GM12878 (cell line): ENCODE results near the gene SLC9A7.

Experiments
- CBFB ChIP-seq: IDR thresholded peaks from 2 replicates; pipeline ENCODE4 v1.6.1; 2016; ENCODE audit warnings: antibody characterized with exemption, low read depth
- ETV6 ChIP-seq, 2 experiments: fragments of 450-650 bp in 1 of 2; IDR thresholded peaks in 1 of 2; conservative IDR thresholded peaks in 1 of 2; 2 replicates each; pipeline ENCODE4 v1.6.1; 2014; ENCODE audit warnings: antibody characterized with exemption in 1 of 2, borderline replicate concordance in 1 of 2, low read depth in 1 of 2, mild to moderate bottlenecking in 1 of 2, moderate library complexity in 1 of 2
- EZH2 ChIP-seq: IDR thresholded peaks from 2 replicates; pipeline ENCODE4 v1.6.1; 2012; ENCODE audit warnings: low read depth, mild to moderate bottlenecking, control low read depth, inconsistent platforms, low read length, borderline replicate concordance; ENCODE audit not compliant: control insufficient read depth
- HDAC2 ChIP-seq: fragments of 200-600 bp; sonication (generic); IDR thresholded peaks from 2 replicates; pipeline ENCODE4 v1.6.1; 2017
- JUNB ChIP-seq: IDR thresholded peaks from 2 replicates; pipeline ENCODE4 v1.6.1; 2016; ENCODE audit warnings: antibody characterized with exemption, mild to moderate bottlenecking
- POLR2A ChIP-seq: IDR thresholded peaks from 2 replicates; pipeline ENCODE4 v1.6.1; 2011; ENCODE audit warnings: low read depth, mild to moderate bottlenecking, low read length
- TCF3 ChIP-seq: IDR thresholded peaks from 2 replicates; pipeline ENCODE4 v1.6.1; 2012; ENCODE audit warnings: low read depth, mild to moderate bottlenecking, low read length, borderline replicate concordance; ENCODE audit not compliant: insufficient read depth
- TF ChIP-seq, protein P1 (sequence below): IDR thresholded peaks from 2 replicates; pipeline ENCODE4 v1.6.1; 2011; ENCODE audit warnings: low read depth, mild to moderate bottlenecking, low read length, moderate library complexity, borderline replicate concordance; ENCODE audit errors: extremely low read depth
- TF ChIP-seq, protein P2 (sequence below): fragments of 450-650 bp; IDR thresholded peaks from 2 replicates; pipeline ENCODE4 v1.6.1; 2018; ENCODE audit warnings: mild to moderate bottlenecking, low read depth, moderate library complexity; ENCODE audit not compliant: partially characterized antibody
- TF ChIP-seq, protein P3 (sequence below), 3 experiments: IDR thresholded peaks in 2 of 3; conservative IDR thresholded peaks in 1 of 3; 2 replicates each; pipeline ENCODE4 v1.5.1; 2011; ENCODE audit warnings: low read depth in 3 of 3, low read length in 3 of 3, mild to moderate bottlenecking in 3 of 3, control low read depth in 2 of 3, moderate library complexity in 2 of 3, inconsistent platforms in 1 of 3, mixed read lengths in 1 of 3; ENCODE audit not compliant: control insufficient read depth in 2 of 3, insufficient read depth in 1 of 3; ENCODE audit errors: extremely low read depth in 1 of 3

DNA sequence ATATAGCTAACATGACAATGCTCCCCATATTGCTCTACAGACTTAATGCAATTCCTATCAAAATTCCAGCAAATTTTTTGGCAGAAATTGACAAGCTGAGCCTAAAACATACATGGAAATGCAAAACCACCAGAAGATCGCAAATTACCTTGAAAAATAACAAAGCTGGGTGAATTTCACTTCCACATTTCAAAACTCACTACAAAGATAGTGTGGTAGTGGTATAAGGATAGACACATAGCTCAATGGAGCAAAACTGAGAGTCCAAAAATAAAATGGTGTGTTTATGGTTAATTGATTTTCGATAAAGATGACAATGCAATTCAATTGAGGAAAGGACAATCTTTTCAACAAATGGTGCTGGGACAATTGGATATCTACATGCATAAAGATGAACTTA lies 65.8 kb downstream of the SLC9A7 start:
- no peak for TF ChIP-seq POLR2A
- TF ChIP-seq TCF3 = no peak
- no peak for TF ChIP-seq EZH2
- no peak for TF ChIP-seq ETV6 (conservative IDR thresholded peaks at IDR 0.05 in 1 of 2, IDR thresholded peaks at IDR 0.05 in 1 of 2; ENCODE audit: borderline replicate concordance in 1 of 2, low read depth in 1 of 2)
- TF ChIP-seq, protein P1, sequence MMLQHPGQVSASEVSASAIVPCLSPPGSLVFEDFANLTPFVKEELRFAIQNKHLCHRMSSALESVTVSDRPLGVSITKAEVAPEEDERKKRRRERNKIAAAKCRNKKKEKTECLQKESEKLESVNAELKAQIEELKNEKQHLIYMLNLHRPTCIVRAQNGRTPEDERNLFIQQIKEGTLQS = no peak
- TF ChIP-seq, protein P2, sequence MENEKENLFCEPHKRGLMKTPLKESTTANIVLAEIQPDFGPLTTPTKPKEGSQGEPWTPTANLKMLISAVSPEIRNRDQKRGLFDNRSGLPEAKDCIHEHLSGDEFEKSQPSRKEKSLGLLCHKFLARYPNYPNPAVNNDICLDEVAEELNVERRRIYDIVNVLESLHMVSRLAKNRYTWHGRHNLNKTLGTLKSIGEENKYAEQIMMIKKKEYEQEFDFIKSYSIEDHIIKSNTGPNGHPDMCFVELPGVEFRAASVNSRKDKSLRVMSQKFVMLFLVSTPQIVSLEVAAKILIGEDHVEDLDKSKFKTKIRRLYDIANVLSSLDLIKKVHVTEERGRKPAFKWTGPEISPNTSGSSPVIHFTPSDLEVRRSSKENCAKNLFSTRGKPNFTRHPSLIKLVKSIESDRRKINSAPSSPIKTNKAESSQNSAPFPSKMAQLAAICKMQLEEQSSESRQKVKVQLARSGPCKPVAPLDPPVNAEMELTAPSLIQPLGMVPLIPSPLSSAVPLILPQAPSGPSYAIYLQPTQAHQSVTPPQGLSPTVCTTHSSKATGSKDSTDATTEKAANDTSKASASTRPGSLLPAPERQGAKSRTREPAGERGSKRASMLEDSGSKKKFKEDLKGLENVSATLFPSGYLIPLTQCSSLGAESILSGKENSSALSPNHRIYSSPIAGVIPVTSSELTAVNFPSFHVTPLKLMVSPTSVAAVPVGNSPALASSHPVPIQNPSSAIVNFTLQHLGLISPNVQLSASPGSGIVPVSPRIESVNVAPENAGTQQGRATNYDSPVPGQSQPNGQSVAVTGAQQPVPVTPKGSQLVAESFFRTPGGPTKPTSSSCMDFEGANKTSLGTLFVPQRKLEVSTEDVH = no peak
- no peak for TF ChIP-seq HDAC2
- TF ChIP-seq, protein P3, sequence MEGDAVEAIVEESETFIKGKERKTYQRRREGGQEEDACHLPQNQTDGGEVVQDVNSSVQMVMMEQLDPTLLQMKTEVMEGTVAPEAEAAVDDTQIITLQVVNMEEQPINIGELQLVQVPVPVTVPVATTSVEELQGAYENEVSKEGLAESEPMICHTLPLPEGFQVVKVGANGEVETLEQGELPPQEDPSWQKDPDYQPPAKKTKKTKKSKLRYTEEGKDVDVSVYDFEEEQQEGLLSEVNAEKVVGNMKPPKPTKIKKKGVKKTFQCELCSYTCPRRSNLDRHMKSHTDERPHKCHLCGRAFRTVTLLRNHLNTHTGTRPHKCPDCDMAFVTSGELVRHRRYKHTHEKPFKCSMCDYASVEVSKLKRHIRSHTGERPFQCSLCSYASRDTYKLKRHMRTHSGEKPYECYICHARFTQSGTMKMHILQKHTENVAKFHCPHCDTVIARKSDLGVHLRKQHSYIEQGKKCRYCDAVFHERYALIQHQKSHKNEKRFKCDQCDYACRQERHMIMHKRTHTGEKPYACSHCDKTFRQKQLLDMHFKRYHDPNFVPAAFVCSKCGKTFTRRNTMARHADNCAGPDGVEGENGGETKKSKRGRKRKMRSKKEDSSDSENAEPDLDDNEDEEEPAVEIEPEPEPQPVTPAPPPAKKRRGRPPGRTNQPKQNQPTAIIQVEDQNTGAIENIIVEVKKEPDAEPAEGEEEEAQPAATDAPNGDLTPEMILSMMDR (IDR thresholded peaks at IDR 0.05 in 2 of 3, conservative IDR thresholded peaks at IDR 0.05 in 1 of 3; ENCODE audit: control insufficient read depth in 2 of 3, extremely low read depth in 1 of 3, insufficient read depth in 1 of 3, low read depth in 3 of 3, low read length in 3 of 3) = no peak
- no peak for TF ChIP-seq CBFB
- no peak for TF ChIP-seq JUNB
